CD4-positive, alpha-beta T cell treated with Interleukin-10 for 1 hour (primary cell): ENCODE measurements around the gene BRS3.

Experiments used
- DNase-seq: peaks from one replicate; pipeline ENCODE4 v3.0.0-alpha.2; 2020

Gene BRS3

GRCh38 chrX:136496186-136496763 lies 8.5 kb downstream of the BRS3 start:
- peak; percentile 3 for DNase-seq

DNA sequence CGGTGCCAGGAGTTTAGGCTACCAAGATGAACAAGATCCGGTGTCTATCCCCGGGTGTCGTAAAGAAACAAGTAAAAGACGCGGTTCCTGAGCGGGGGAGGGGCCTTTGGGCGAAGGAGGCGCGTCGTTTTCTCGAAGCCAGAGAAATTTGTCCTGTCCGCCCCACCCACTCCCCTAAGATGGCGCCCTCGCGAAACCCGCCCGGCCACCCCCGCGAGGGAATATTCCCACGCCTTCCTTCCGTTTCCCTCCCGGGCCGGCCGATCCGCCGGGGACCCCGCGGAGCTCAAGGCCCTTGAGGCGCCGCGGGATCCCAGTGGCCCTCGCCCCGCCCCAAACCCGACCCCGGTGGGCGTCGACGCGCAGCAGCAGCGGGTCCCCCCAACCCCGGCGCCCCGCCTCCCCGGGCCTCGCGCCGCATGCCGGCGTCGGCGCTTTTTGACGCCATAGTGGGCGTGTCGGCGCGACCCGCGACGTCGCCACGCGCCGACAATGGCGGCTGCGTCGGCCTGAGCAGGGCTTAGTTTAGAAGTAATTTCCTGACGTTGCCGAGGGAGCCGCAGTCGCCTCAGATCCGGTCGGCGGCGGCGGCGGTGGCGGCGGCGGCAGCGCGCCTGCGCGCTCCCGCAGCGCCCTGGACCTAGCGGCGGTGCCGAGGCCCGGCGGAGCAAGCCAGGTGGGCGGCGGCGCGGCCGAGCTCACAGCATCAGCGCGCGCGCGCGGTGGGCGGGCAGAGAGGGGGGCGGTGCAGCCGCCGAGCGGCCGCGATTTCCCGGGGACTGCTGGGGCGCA lies 9.2 kb downstream of the BRS3 start:
- DNase-seq: peak; percentile 90

GRCh38 chrX:136497556-136498052 lies 9.9 kb downstream of the BRS3 start, which contains the start of gene HTATSF1:
TSS of gene HTATSF1 (plus strand) at chrX:136497592. CDS start at chrX:136497685, 93 bp downstream.
- no peak for DNase-seq

DNA sequence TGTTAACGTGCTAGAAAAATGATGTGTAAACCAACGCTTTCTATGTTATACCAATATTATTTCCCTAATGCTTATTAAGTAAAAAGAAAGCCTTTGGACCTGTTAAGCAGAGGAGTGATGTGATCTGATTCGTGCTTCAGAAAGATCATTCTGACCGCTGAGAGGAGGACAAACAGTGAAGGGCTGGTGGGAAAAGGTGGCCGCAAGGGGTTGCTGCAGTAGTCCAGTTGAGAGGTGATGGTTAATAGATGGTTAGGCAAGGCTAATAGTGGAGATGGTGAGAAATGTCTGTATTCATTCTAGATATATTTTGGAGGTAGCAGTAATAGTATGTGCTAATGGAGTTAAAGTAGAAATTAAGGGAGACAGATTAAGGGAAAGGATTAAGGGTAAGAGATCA lies 31.3 kb downstream of the BRS3 start:
- DNase-seq: no peak

DNA sequence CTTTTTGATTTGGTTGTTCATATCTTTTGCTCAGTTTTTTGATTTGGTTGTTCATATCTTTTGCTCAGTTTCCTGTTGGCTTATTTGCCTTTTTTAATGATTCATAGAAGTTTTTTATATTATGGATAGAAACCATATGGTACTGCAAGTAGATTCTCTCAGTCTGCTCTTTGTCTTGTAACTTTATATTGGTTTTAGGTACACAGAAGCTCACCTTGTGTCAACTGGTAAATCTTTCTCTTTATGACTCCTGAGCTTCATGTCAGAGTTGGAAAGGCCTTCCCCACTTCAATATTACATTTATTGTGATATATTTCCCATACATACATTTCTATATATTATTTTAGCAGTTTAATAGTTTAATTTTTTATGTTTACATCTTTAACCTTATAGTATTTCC lies 36.0 kb downstream of the BRS3 start:
- no peak for DNase-seq

GRCh38 chrX:136525738-136526606 lies 38.2 kb downstream of the BRS3 start:
- DNase-seq: no peak

GRCh38 chrX:136528645-136529315 lies 41.0 kb downstream of the BRS3 start:
- DNase-seq: no peak

DNA sequence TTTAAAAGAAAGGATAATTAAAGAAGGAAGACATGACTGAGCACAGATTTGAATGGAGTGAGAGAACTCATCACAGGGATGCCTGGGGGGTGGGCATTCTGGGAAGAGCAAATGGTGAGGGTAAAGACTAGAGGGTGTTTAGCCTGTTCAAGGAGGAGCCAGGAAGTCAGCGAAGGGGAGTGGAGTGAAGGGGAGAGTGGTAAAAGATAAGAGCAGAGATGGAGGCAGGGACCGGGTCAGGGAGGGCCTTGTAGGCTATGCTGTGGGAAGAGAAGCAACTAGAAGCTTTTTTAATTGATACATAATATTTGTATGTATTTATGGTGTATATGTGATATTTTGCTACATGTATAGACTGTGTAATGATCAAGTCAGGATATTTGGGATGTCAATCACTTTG lies 42.0 kb downstream of the BRS3 start:
- no peak for DNase-seq

DNA sequence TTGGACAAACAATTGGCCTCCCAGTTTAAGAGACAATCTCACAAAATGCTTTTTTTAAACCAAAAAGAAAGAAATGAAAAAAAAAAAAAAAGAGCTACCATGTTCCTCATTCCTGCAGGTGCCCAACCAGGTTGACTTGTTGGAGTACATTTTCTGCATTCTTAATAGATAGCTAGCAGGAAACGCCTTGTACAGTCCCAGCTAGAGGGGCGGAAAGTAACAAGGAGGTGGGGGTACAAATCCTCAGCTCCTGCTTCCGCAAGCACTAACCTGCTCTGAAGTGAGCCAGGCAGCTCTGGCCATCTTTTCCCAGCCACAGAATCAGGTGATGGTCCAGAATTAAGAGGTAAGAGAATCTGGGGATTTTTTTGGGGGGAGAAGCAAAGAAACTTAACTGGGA lies 44.2 kb downstream of the BRS3 start, which contains the start of gene VGLL1:
Gene VGLL1, plus strand, starts transcription at position 265 of the 400 bp plus-strand sequence. CDS start 3,806 bp downstream, outside the sequence.
- DNase-seq: no peak

- DNase-seq: no peak
These were observed 46.4 kb downstream of the BRS3 start for GRCh38 chrX:136534131-136534530.

GRCh38 chrX:136538811-136539210 lies 51.1 kb downstream of the BRS3 start:
- no peak for DNase-seq

DNA sequence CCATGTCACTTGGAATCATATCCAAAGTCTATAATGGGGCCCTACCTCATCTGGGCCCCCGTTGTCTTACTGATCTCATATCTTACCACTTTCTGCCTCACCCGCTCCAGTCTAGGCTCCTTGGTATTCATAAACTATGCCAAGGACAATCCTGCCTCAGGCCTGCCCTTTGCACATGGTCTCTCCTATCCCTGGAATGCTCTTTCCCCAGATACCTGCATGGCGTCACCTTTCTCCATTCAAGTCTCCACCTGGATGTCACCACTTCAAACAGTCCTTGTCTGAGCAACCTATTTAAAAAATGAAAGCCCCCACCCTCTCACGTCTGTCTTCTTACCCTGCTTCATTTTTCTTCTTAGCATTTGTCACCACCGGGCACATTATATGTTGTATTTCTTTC lies 52.5 kb downstream of the BRS3 start:
- no peak for DNase-seq

- no peak for DNase-seq
These were observed 53.5 kb downstream of the BRS3 start for GRCh38 chrX:136541294-136541693.

GRCh38 chrX:136542281-136542680 lies 54.5 kb downstream of the BRS3 start:
- DNase-seq: no peak
